ENCODE results near the gene ZNF283.
"Not testable (repeated sequence)": the region's sequence is repeated elsewhere in the genome, so short reads cannot be mapped to it uniquely, and the experiment has no call there.

ZNF283 gene

DNA sequence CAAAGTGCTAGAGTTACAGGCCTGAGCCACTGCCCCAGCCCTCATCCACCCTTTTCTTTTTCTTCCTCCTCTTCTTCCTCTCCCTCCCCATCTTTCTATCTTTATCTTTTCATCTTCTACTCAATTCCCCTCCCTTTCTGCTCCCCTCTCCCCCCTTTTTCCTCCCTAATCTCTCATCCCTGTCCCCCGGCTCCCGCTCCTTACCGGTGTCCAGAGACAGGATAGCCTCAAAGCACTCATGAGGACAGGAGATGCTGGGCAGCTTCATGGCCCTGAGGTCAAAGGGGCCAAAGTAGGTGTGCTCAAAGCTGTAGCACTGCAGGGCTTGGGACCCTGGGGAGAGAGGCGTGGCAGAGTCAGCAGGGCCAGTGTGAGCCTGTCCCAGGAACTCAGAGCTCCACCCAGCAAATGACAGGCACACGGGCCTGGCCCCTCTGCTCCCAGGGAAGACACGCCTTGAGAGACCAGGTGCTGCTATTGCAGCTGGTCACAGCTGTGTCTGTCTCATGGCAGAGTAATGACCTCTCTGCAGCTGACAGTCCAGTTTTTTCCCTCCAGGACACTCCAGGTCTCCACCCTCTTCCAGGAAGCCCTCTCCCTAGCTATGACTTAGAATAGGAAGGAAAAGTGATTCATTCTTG lies 27.5 kb upstream of the ZNF283 start:
- DNase-seq, result peak in 1 of 2 experiments; percentile 11

DNA sequence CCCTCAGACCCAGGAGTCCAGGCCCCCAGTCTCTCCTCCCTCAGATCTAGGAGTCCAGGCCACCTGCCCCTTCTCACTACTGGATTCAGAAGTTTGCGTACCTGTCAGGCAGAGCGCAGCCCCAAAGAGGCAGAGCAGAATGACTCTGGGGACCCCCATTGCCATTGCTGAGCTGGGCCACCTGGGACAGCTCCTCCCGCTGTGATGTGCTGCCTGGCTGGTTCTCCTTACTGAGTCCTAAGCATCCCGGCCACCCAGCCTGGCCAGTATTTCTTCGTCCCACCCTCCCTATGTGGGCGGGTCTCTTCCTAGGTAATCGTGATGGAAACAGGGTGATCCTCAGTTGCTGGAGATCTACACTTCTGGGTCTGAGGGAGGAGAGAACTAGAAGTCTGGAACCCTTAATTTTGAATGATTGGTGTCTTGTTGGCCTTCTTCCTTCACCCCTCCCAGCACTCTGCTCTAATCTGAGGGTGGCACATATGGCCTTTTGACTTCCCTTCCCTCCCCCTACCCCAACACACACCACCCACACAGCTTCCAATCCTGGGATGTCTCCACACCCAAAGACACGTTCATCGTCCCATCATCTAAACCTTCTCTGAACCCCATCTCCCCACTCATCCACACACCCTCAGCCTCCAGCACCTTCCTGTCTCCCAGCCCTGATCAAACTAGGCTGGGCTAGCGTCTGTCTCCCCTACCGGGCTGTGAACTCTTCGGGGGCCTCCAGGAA lies 24.7 kb upstream of the ZNF283 start, which contains the start of gene LYPD5:
LYPD5 (minus strand) TSS at position 232 of the 736 bp plus-strand sequence; CDS start at position 165, 67 bp downstream.
- no peak for DNase-seq

GRCh38 chr19:43804432-43804831 lies 22.7 kb upstream of the ZNF283 start:
- DNase-seq, result peak in 1 of 2 experiments; percentile 5

DNA sequence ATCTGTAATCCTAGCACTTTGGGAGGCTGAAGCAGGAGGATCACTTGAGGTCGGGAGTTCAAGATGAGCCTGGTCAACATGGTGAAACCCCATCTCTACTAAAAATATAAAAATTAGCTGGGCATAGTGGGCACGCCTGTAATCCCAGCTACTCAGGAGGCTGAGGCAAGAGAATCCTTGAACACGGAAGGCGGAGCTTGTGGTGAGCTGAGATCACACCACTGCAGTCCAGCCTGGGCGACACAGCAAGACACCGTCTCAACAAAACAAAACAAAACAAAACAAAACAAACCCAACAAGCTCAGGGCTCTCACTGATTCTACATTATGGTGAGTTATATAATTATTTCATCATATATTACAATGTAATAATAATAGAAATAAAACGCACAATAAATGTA lies 20.7 kb upstream of the ZNF283 start:
- DNase-seq, result not testable (repeated sequence)

GRCh38 chr19:43806848-43807247 lies 20.3 kb upstream of the ZNF283 start:
- peak; percentile 11 to 28 for DNase-seq

- no peak for DNase-seq
Observed at GRCh38 chr19:43807651-43808050, 19.5 kb upstream of the ZNF283 start.

GRCh38 chr19:43809762-43810696 lies 17.1 kb upstream of the ZNF283 start:
- peak in 1 of 2 experiments; percentile 75 for DNase-seq

GRCh38 chr19:43811837-43812236 lies 15.3 kb upstream of the ZNF283 start:
- no peak for DNase-seq

GRCh38 chr19:43812259-43812658 lies 14.9 kb upstream of the ZNF283 start:
- DNase-seq, result no peak

- DNase-seq, result no peak
Observed at GRCh38 chr19:43812688-43813087, 14.4 kb upstream of the ZNF283 start.

GRCh38 chr19:43814663-43815352 lies 12.3 kb upstream of the ZNF283 start:
- DNase-seq, result no peak

GRCh38 chr19:43817454-43817853 lies 9.7 kb upstream of the ZNF283 start:
- DNase-seq, result not testable (repeated sequence)

- no peak for DNase-seq
Observed at GRCh38 chr19:43818500-43818899, 8.6 kb upstream of the ZNF283 start.

DNA sequence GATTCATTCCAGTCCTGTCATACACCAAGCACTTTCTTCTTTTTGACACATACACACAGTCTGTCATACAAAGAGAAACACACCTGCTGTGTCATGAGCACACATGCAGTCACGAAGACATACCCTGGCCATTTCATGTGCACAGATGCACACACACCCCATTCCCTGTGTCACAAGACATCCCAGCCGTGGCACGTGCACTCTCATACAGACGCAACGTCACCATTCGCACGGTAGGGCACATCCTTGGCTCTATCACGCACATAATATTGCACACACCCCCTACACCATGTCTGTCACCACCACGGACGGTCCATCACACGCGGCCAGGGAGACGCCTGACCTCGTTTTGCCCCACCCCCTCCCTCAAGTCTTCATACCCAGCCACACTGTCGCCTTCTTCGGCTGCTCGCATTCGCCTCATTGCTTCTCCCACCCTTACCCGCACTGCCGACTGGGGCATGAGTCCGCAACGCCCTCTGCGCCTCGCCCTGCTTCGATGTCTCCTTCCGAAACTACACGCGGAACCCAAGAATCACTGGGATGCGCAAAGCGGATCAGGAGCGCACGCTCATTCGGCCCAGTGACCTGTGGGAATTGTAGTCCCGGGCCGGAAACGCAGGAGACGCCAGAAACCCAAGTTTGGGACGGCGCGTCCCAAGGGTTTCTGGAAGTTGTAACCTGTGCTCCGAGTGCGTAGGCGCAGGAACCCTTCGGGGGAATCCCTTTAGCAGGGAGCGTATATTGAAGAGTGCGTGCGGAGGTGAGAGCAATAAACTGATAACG lies 6.8 kb upstream of the ZNF283 start:
- DNase-seq, result peak in 1 of 2 experiments; percentile 52

GRCh38 chr19:43820884-43821215 lies 6.3 kb upstream of the ZNF283 start:
- DNase-seq, result no peak

GRCh38 chr19:43823856-43824255 lies 3.3 kb upstream of the ZNF283 start:
- DNase-seq, result not testable (repeated sequence)

DNA sequence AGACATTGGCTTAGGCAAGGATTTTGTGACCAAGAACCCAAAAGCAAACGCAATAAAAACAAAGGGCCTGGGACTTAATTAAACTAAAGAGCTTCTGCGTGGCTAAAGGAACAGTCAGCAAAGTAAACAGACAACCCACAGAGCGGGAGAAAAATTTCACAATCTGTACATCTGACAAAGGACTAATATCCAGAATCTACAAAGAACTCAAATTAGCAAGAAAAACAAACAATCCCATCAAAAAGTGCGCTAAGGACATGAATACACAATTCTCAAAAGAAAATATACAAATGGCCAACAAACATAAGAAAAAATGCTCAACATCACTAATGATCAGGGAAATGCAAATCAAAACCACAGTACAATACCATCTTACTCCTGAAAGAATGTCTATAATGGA lies 2.5 kb upstream of the ZNF283 start:
- DNase-seq, result not testable (repeated sequence)

GRCh38 chr19:43839139-43839538 lies 12.0 kb downstream of the ZNF283 start:
- no peak for DNase-seq

DNA sequence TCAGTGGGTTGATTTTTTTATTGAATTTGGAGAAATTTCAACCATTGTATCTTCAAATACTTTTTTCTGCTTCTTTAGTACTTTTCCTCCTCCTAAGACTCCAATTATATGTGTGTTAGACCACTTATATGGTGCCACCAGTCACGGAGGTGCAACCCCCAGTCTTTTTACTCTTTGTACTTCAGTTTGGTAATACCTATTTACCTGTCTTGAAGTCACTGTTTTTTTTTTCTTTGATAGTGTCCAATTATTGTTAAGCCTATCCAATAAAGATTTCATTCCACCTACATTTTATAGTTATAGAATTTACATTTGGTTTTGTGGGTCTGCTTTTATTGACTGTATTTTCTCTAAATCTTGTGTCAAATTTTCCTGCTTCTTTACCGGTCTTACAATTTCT lies 14.9 kb downstream of the ZNF283 start:
- no peak for DNase-seq

DNA sequence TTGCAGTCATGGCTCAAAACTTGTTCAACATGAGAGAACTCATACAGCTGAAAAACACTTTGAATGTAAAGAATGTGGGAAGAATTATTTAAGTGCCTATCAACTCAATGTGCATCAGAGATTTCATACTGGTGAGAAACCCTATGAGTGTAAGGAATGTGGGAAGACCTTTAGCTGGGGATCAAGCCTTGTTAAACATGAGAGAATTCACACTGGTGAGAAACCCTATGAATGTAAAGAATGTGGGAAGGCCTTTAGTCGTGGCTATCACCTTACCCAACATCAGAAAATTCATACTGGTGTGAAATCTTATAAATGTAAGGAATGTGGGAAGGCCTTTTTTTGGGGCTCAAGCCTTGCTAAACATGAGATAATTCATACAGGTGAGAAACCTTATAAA lies 20.1 kb downstream of the ZNF283 start:
- no peak for DNase-seq

- no peak for DNase-seq
Observed at GRCh38 chr19:43847884-43848283, 20.8 kb downstream of the ZNF283 start.

DNA sequence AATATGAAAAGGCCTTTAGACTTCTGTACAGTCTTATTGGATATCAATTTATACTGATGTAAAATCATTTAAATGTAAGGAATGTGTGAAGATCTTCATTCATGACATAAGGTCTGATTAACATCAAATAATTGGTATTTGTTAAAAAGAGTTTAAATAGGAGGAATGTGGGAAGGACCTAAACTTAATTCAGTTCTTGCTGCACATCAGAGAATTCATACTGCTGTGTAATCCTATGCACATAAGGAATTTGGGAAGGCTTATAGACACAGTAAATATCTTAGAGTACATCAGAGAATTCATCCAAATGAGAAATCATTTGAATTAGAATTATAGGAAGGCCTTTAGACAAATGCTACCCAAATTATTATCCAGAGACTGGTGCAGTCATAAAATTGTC lies 21.7 kb downstream of the ZNF283 start:
- DNase-seq, result no peak

All from NCI-H526 (cell line).